MM.1S (cell line): Measurements from ENCODE around the gene TEX14.

Experiments
- CTCF ChIP-seq: fragments of 300-600 bp; sonication (generic); IDR thresholded peaks from 2 replicates; pipeline ENCODE4 v1.5.1; 2016; ENCODE audit warnings: antibody characterized with exemption, low read length, mixed read lengths
- EZH2 ChIP-seq: fragments of 300-600 bp; sonication (generic); optimal IDR thresholded peaks from 2 replicates; pipeline ENCODE3; 2017; ENCODE audit warnings: low read depth, mild to moderate bottlenecking, antibody characterized with exemption, low read length, mixed read lengths

GRCh38 chr17:58541249-58541648 lies 150.6 kb downstream of the TEX14 start:
- TF ChIP-seq EZH2 (no peak), CTCF (peak; percentile 36)
